HG03025 (cell line): Measurements from ENCODE around the gene CD52.
"Not testable (repeated sequence)": the region's sequence is repeated elsewhere in the genome, so short reads cannot be mapped to it uniquely, and the experiment has no call there.

ENCODE experiments used
- ATAC-seq: cut with Tn5 transposase; IDR thresholded peaks from one replicate; pipeline ENCODE4 v1.9.1; 2021; ENCODE audit warnings: mild to moderate bottlenecking, moderate library complexity; ENCODE audit not compliant: unreplicated experiment, low FRiP score

The CD52 gene

GRCh38 chr1:26283871-26284596 is 33.7 kb upstream of the CD52 start:
- ATAC-seq: no peak

GRCh38 chr1:26284597-26285347 is 33.0 kb upstream of the CD52 start:
- no peak for ATAC-seq

GRCh38 chr1:26285366-26286063 is 32.2 kb upstream of the CD52 start:
- ATAC-seq: no peak

GRCh38 chr1:26286064-26286416 is 31.7 kb upstream of the CD52 start:
- no peak for ATAC-seq

GRCh38 chr1:26287033-26287711 is 30.6 kb upstream of the CD52 start:
- ATAC-seq: no peak

GRCh38 chr1:26287811-26288210 is 29.9 kb upstream of the CD52 start:
- ATAC-seq: no peak

GRCh38 chr1:26288311-26288941 is 29.3 kb upstream of the CD52 start:
- no peak for ATAC-seq

GRCh38 chr1:26289158-26290059 is 28.3 kb upstream of the CD52 start:
- no peak for ATAC-seq

GRCh38 chr1:26290122-26290881 is 27.5 kb upstream of the CD52 start:
- no peak for ATAC-seq

GRCh38 chr1:26290882-26291261 is 26.9 kb upstream of the CD52 start:
- ATAC-seq: no peak

GRCh38 chr1:26291433-26291832 is 26.3 kb upstream of the CD52 start:
- no peak for ATAC-seq

- ATAC-seq: no peak
Measured at GRCh38 chr1:26291939-26292338, 25.8 kb upstream of the CD52 start.

GRCh38 chr1:26292735-26293134 is 25.0 kb upstream of the CD52 start:
- not testable (repeated sequence) for ATAC-seq

- no peak for ATAC-seq
Measured at GRCh38 chr1:26293911-26294463, 23.8 kb upstream of the CD52 start.

GRCh38 chr1:26295194-26296138 is 22.3 kb upstream of the CD52 start:
- ATAC-seq: no peak

- ATAC-seq: no peak
Measured at GRCh38 chr1:26296340-26297056, 21.3 kb upstream of the CD52 start.
